K562 (cell line): Measurements from ENCODE around the gene SCRG1. TPM values are rescaled to one million over a fixed set of nuclear protein-coding genes. Genes with fewer than 3 reads are reported as not detected.
A peak's percentile ranks its signal among the peaks of the same experiment; 100 is the strongest.

Experiments used
- ATAC-seq: fragments of 200-7000 bp; cut with Tn5 transposase; 3 replicates; pipeline ENCODE4 v1.9.1; 2020; ENCODE audit warnings: moderate library complexity
- BruUV-seq: library from RNA; stranded (reverse); fragments of 400-500 nt; replicated peaks from 2 replicates; lab custom pipeline; 2021; lab: Mats Ljungman, UMichigan
- CTCF ChIA-PET: fragments of 300-600 bp; formaldehyde crosslinking; extraction: SDS; loops from one replicate; lab custom pipeline; 2021; ENCODE audit warnings: low intra/inter-chr PET ratio; lab: Yijun Ruan, JAX
- POLR2A ChIA-PET: fragments of 300-600, 350-650 bp; sonication (Branson Sonifier 250); formaldehyde crosslinking; extraction: SDS; loops from one replicate; lab custom pipeline; 2021; ENCODE audit warnings: antibody characterized with exemption, inconsistent platforms; lab: Yijun Ruan, JAX
- DNase-seq, 4 experiments: peaks; one replicate each; pipeline versions ENCODE4 v3.0.0 to v3.0.0-alpha.2; 2011 to 2018; ENCODE audit warnings: low spot score in 3 of 4, mixed read lengths in 3 of 4; ENCODE audit errors: extremely low read depth in 1 of 4
- FAIRE-seq: peaks from 2 replicates; lab custom pipeline; 2011; peaks lifted over from hg19 to GRCh38; lab: Jason Lieb, UNC
- H2AFZ ChIP-seq: 2 replicates; pipeline ENCODE4 v1.6.0; 2011; ENCODE audit warnings: low read depth, low read length, control low read depth, inconsistent platforms
- H3K27ac ChIP-seq: fragments of 200-600 bp; 3 replicates; pipeline ENCODE4 v1.8.0; 2011; ENCODE audit warnings: low read depth, mild to moderate bottlenecking, control low read depth, inconsistent platforms, low read length, moderate library complexity, mixed read lengths; ENCODE audit errors: extremely low read depth
- H3K27me3 ChIP-seq, 2 experiments: fragments of 300-600 bp in 1 of 2; 2 replicates in 1 of 2; 3 replicates in 1 of 2; pipeline versions ENCODE4 v1.6.0 to v1.8.0; 2011; ENCODE audit warnings: inconsistent platforms in 2 of 2, low read length in 2 of 2, mild to moderate bottlenecking in 1 of 2, mixed read lengths in 1 of 2, moderate library complexity in 1 of 2; ENCODE audit not compliant: control insufficient read depth in 2 of 2, insufficient read depth in 2 of 2
- H3K36me3 ChIP-seq: fragments of 300-600 bp; 3 replicates; pipeline ENCODE4 v1.8.0; 2011; ENCODE audit warnings: mild to moderate bottlenecking, low read length, inconsistent platforms; ENCODE audit not compliant: control insufficient read depth, insufficient read depth
- H3K4me1 ChIP-seq, 2 experiments: fragments of 200-600 bp in 1 of 2; replicated peaks in 1 of 2; 2 replicates in 1 of 2; 3 replicates in 1 of 2; pipeline versions ENCODE4 v1.5.1 to v1.8.0; 2011; ENCODE audit warnings: inconsistent platforms in 2 of 2, low read length in 2 of 2, mild to moderate bottlenecking in 1 of 2, mixed read lengths in 1 of 2, moderate library complexity in 1 of 2; ENCODE audit not compliant: control insufficient read depth in 2 of 2, insufficient read depth in 2 of 2
- H3K4me2 ChIP-seq: 2 replicates; pipeline ENCODE4 v1.6.1; 2011; ENCODE audit warnings: low read length, control low read depth, inconsistent platforms, mixed read lengths; ENCODE audit not compliant: insufficient read depth
- H3K4me3 ChIP-seq: fragments of 200-600 bp; sonication (generic), shearing (Covaris generic); 2 replicates; pipeline ENCODE4 v1.5.1; 2016; ENCODE audit warnings: control low read depth, inconsistent platforms
- H3K79me2 ChIP-seq: fragments of 200-600 bp; 3 replicates; pipeline ENCODE4 v1.8.0; 2011; ENCODE audit warnings: low read length, inconsistent platforms; ENCODE audit not compliant: control insufficient read depth, insufficient read depth
- H3K9ac ChIP-seq, 2 experiments: 2 replicates each; pipeline versions ENCODE4 v1.6.0 to v1.6.1; 2011; ENCODE audit warnings: low read depth in 2 of 2, low read length in 2 of 2, control low read depth in 1 of 2, inconsistent platforms in 1 of 2, mild to moderate bottlenecking in 1 of 2, mixed read lengths in 1 of 2; ENCODE audit not compliant: insufficient read depth in 1 of 2
- H3K9me1 ChIP-seq: one replicate; pipeline ENCODE4 v1.6.0; 2011; ENCODE audit warnings: inconsistent platforms, mild to moderate bottlenecking, low read length, moderate library complexity; ENCODE audit not compliant: control insufficient read depth, insufficient read depth
- H3K9me3 ChIP-seq: replicated peaks from 2 replicates; pipeline ENCODE4 v1.5.1; 2011; ENCODE audit warnings: low read depth, low read length, inconsistent platforms; ENCODE audit not compliant: control insufficient read depth, insufficient read depth
- H4K20me1 ChIP-seq: replicated peaks from 2 replicates; pipeline ENCODE4 v1.6.1; 2011; ENCODE audit warnings: low read length, inconsistent platforms, mixed read lengths; ENCODE audit not compliant: control insufficient read depth, insufficient read depth
- AFF4 ChIP-seq: sonication (generic); formaldehyde crosslinking; IDR thresholded peaks from 2 replicates; pipeline ENCODE4 v1.8.0; 2023; ENCODE audit warnings: mild to moderate bottlenecking, missing genetic modification reagents
- ARID1B ChIP-seq: fragments of 450-650 bp; IDR thresholded peaks from 2 replicates; pipeline ENCODE4 v1.6.1; 2016; ENCODE audit warnings: antibody characterized with exemption, mild to moderate bottlenecking, inconsistent platforms
- DNMT1 ChIP-seq: fragments of 450-650 bp; IDR thresholded peaks from 2 replicates; pipeline ENCODE4 v1.6.1; 2016; ENCODE audit warnings: antibody characterized with exemption, mild to moderate bottlenecking
- EHMT2 ChIP-seq: fragments of 450-650 bp; IDR thresholded peaks from 2 replicates; pipeline ENCODE4 v1.6.1; 2018; ENCODE audit warnings: antibody characterized with exemption
- HDAC1 ChIP-seq, 2 experiments: fragments of 450-650 bp; IDR thresholded peaks; 2 replicates each; pipeline ENCODE4 v1.6.1; 2016 to 2017; ENCODE audit warnings: inconsistent platforms in 1 of 2, mild to moderate bottlenecking in 1 of 2, moderate library complexity in 1 of 2
- LEF1 ChIP-seq: fragments of 450-650 bp; IDR thresholded peaks from 2 replicates; pipeline ENCODE4 v1.6.1; 2016; ENCODE audit warnings: mild to moderate bottlenecking
- MCM7 ChIP-seq, 2 experiments: fragments of 450-650 bp; IDR thresholded peaks; 2 replicates each; pipeline ENCODE4 v1.6.1; 2016 to 2018
- SRSF1 ChIP-seq: fragments of 200-400 bp; formaldehyde crosslinking; IDR thresholded peaks from 2 replicates; pipeline ENCODE4 v1.6.1; 2017; ENCODE audit warnings: mild to moderate bottlenecking, low read depth, low read length, moderate library complexity
- TBL1XR1 ChIP-seq, 2 experiments: IDR thresholded peaks; 2 replicates each; pipeline ENCODE4 v1.6.1; 2012; ENCODE audit warnings: improper control_type of control experiment in 2 of 2, low read length in 2 of 2, mild to moderate bottlenecking in 1 of 2
- TOE1 ChIP-seq, 2 experiments: fragments of 450-650 bp in 1 of 2; sonication (generic) in 1 of 2; formaldehyde crosslinking in 1 of 2; IDR thresholded peaks; 2 replicates each; pipeline versions ENCODE4 v1.7.1 to v1.8.0; 2016 to 2022; ENCODE audit warnings: borderline replicate concordance in 2 of 2, mild to moderate bottlenecking in 2 of 2, antibody characterized with exemption in 1 of 2, inconsistent platforms in 1 of 2, low read depth in 1 of 2, missing genetic modification reagents in 1 of 2, moderate library complexity in 1 of 2
- ZNF121 ChIP-seq: sonication (generic); formaldehyde crosslinking; conservative IDR thresholded peaks from 2 replicates; pipeline ENCODE4 v1.8.0; 2022; ENCODE audit warnings: missing genetic modification reagents
- ZNF282 ChIP-seq: sonication (generic); formaldehyde crosslinking; IDR thresholded peaks from 2 replicates; pipeline ENCODE4 v1.8.1; 2023; ENCODE audit warnings: missing genetic modification reagents
- WGBS: fragments of 100-300 bp; shearing (Covaris generic); methylation state at CpG from one replicate; pipeline ENCODE4 v1.1.6; 2016; ENCODE audit warnings: low coverage, mixed read lengths; ENCODE audit not compliant: insufficient coverage; ENCODE audit errors: missing lambda C conversion rate; 5-methylcytosine and 5-hydroxymethylcytosine counted together
- in situ Hi-C: fragments of 300-500 bp; cut with MboI; formaldehyde crosslinking; loops from 4 replicates; pipeline ENCODE4 v1.15.0; 2018; ENCODE audit warnings: inconsistent platforms, mixed read lengths
- intact Hi-C: fragments of 100-400 bp; cut with micrococcal nuclease; formaldehyde crosslinking; loops from 2 replicates; pipeline ENCODE4 v1.14.2; 2022
- polyA plus RNA-seq, 8 experiments: library from polyadenylated mRNA; depleted of rRNA in 4 of 8; stranded (reverse) in 5 of 8; unstranded in 3 of 8; fragments of >200 nt; fragmentation: Nextera tagmentation in 2 of 8; fragmentation: Illumina TruSeq in 1 of 8; extraction: Ambion mirVana in 2 of 8; extraction: Trizol in 1 of 8; gene quantifications; 2 replicates each; pipeline versions ENCODE4 v1.2.1 to v1.2.3, GENCODE V29; 2011 to 2014; ENCODE audit warnings: inconsistent platforms in 1 of 8, missing spikeins in 1 of 8
- total RNA-seq, 7 experiments: library from RNA; depleted of rRNA in 6 of 7; stranded (reverse); fragments of >200 nt in 6 of 7; fragmentation: Illumina TruSeq in 2 of 7; extraction: Trizol in 2 of 7; gene quantifications; 2 replicates each; pipeline versions ENCODE4 v1.2.1 to v1.2.3, GENCODE V29; 2011 to 2021; ENCODE audit warnings: low replicate concordance in 1 of 7

Gene SCRG1
- total and polyA plus RNA-seq, 9 of the 15 experiments (the other 6 are each of a cell fraction or from before 2014, with no cell fraction given), result 0.01 TPM; not detected in 7

GRCh38 chr4:173374588-173374987, 24.3 kb downstream of the SCRG1 start (continued):
- TF ChIP-seq AFF4 (no peak), MCM7 (IDR thresholded peaks at IDR 0.05) (no peak), ARID1B (no peak), ZNF121 (no peak), DNMT1 (no peak)
- TF ChIP-seq, all 486 proteins: peak for 5

DNA sequence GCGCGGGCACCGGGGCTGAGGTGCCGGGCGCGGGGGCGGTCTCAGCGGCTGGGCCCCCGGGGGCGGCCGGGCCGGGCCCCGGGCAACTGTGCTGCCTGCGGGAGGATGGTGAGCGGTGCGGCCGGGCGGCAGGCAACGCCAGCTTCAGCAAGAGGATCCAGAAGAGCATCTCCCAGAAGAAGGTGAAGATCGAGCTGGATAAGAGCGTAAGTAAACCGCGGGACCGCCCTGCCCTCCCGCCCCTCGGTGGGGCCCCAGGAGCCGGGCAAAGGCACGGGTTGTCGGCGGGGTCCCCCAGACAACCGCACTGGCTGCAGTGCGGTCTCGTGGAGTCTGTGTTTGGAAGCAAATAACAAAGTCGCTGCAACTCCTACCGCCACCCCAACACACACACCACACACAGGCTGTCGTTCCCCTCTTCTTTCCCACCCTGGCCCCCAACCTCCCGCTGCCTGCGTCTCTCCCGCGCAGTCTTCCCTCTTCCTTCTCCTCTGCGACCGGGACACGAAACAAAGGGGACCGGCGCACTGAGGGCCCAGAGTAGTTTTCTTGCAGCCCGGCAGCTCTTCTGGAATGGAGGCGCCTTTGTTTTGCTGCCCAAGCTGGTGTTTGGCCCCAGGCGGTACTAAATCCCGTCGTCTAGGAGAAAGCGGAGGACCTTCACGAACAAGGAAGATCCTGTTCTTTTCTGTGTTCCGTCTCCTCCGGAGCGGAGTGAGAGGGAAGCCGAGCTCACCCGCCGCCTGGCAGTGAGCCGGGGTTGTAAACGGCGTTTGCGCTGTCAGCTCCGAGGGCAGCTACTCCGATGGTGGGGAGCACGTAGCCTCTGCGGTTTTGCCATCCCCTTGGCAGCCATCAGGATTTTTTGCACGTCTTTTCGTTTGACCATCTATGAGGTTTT, 27.4 kb downstream of the SCRG1 start:
- H2AFZ ChIP-seq, result peak overlapping the region; percentile 56
- peak overlapping the region; percentile 67 to 95 for H3K9ac ChIP-seq
- peak; percentile 58 for ATAC-seq
- peaks cover 22% of the 10 kb centered on the region for H3K36me3 ChIP-seq
- WGBS, result under 1% methylated on average over 38 of the region's 68 CpGs
- peak overlapping the region; percentile 69 for H3K27ac ChIP-seq
- peaks cover 3 to 6% of the 10 kb centered on the region in 2 experiments; a peak in 3 of 5 replicates for H3K4me1 ChIP-seq
- FAIRE-seq, result no peak
- no peaks in the 10 kb centered on the region; the same call in 1 of the 2 replicates for H4K20me1 ChIP-seq
- BruUV-seq, result no TSS peak
- peak; percentile 39 to 65 (median 50) for DNase-seq
- H3K27me3 ChIP-seq, result no peaks in the 10 kb centered on the region
- peaks cover 53% of the 10 kb centered on the region for H3K79me2 ChIP-seq
- peak overlapping the region; percentile 90 for H3K4me2 ChIP-seq
- H3K9me3 ChIP-seq, result no peaks in the 10 kb centered on the region
- POLR2A ChIA-PET, result interaction anchor here (0.6 to 7.6 kb wide), 7 partner anchors 11 to 90 kb away, joined by 3 to 123 read pairs (median 3); partner anchors contain the start of gene HMGB2
- in situ Hi-C loops (no loop called here), intact Hi-C loops (loop anchor here (2.0 to 5.0 kb wide), 3 partner anchors 39 to 89 kb away; no protein-coding TSS in a partner anchor)
- H3K9me1 ChIP-seq, result no peaks in the 10 kb centered on the region
- CTCF ChIA-PET, result no interaction called here
- H3K4me3 ChIP-seq, result peak overlapping the region; percentile 81
- TF ChIP-seq ZNF282 (CRISPR knock-in tag) (no peak), TOE1 (IDR thresholded peaks at IDR 0.05; ENCODE audit: borderline replicate concordance) (peak; percentile 28; the same call in 1 of the 2 replicates), TOE1 (CRISPR knock-in tag; IDR thresholded peaks at IDR 0.05; ENCODE audit: borderline replicate concordance, low read depth) (no peak), HDAC1 (IDR thresholded peaks at IDR 0.05) (0 out of 4 replicates have a peak, but pooled peaks of 1 of the 2 experiments have one; percentile 53), EHMT2 (no peak), SRSF1 (0 out of 2 replicates have a peak, but pooled peaks have one; percentile 38), TBL1XR1 (IDR thresholded peaks at IDR 0.05; ENCODE audit: low read length in 2 of 2) (no peak), LEF1 (no peak)
